SK-N-MC (cell line): ENCODE results near the gene ZDHHC11B.
"Not testable (repeated sequence)": the region's sequence is repeated elsewhere in the genome, so short reads cannot be mapped to it uniquely, and the experiment has no call there.

ENCODE experiments used
- EZH2 ChIP-seq: fragments of 200-600 bp; sonication (generic); IDR thresholded peaks from one replicate; pipeline ENCODE4 v1.6.1; 2017; ENCODE audit warnings: antibody characterized with exemption
- FOXP2 ChIP-seq: optimal IDR thresholded peaks from 2 replicates; pipeline ENCODE3; 2011; ENCODE audit warnings: mild to moderate bottlenecking, moderate library complexity; ENCODE audit not compliant: insufficient read depth; ENCODE audit errors: extremely low read length, control extremely low read depth
- POLR2AphosphoS5 ChIP-seq: IDR thresholded peaks from 2 replicates; pipeline ENCODE4 v1.6.1; 2012; ENCODE audit warnings: mild to moderate bottlenecking, low read depth, low read length, borderline replicate concordance

DNA sequence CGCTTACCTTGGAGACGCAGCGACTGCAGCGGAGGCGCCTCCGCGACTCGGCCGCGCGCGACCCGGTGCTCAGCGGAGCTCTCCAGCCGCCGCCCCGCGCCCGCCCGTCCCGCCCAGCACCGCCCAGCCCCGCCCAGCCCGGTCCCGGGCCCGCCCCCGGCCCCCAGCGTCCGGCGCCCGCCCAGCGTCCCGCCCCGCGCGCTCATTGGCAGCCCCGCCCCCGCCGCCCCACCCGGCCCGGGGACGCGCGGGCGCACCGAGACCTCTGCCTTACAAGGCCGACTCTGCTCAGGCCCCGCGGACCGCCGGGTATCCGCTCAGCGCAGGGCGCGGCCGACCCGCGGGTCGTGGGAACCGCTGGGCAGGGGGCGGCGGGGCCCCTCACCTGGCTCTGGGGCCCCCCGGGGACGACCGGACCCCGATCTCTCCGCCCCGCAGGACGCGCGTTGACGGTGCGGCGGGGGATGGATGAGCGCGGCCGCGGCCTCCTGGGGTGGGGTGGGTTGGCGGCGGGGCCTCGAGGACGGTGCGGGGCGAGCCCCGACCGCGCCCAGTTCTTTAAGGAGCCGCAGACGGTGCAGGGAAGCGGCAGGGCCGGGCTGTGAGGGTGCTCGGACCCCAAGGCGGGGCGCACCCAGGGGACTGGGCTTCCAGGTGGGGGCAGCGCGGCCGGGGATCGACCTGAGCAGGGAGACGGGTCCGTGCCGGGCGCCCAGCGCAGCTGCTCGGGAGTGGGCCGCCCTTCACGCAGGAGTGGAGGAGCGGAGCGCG is 91.1 kb downstream of the ZDHHC11B start, which contains the start of gene TPPP:
- TF ChIP-seq POLR2AphosphoS5, EZH2, FOXP2: not testable (repeated sequence)
